ENCODE data around the gene SNX14. TPM values are rescaled to one million over a fixed set of nuclear protein-coding genes. Genes with fewer than 3 reads are reported as not detected.
"Not testable (repeated sequence)": the region's sequence is repeated elsewhere in the genome, so short reads cannot be mapped to it uniquely, and the experiment has no call there.

The SNX14 gene
- total RNA-seq, 1 donor, result 117 TPM

- Histone ChIP-seq H3K79me2 (ENCODE audit: insufficient read depth, low read length) (peaks cover 17% of the 10 kb centered on the region), H3K4me3 (ENCODE audit: insufficient read depth, low read length) (no peak overlapping the region), H3K27me3 (ENCODE audit: insufficient read depth, low read length) (no peaks in the 10 kb centered on the region), H3K4me1 (ENCODE audit: insufficient read depth, low read length) (peaks cover 4% of the 10 kb centered on the region), H3K36me3 (ENCODE audit: insufficient read depth, low read length) (peaks cover 21% of the 10 kb centered on the region), H3K27ac (ENCODE audit: low read depth, low read length) (peak overlapping the region; percentile 33), H4K20me1 (ENCODE audit: insufficient read depth, low read length) (no peaks in the 10 kb centered on the region), H3K4me2 (ENCODE audit: insufficient read depth, low read length) (peak overlapping the region; percentile 48), H3K9me3 (ENCODE audit: low read depth, low read length) (no peaks in the 10 kb centered on the region), H2AFZ (ENCODE audit: low read length) (no peak overlapping the region)
- no peak for DNase-seq (ENCODE audit: insufficient read length, low spot score, missing footprints)
- TF ChIP-seq CTCF (IDR thresholded peaks at IDR 0.05; ENCODE audit: extremely low read depth, low read depth, low read length), result no peak
These were observed 27.9 kb downstream of the SNX14 start for GRCh38 chr6:85565736-85566135.

DNA sequence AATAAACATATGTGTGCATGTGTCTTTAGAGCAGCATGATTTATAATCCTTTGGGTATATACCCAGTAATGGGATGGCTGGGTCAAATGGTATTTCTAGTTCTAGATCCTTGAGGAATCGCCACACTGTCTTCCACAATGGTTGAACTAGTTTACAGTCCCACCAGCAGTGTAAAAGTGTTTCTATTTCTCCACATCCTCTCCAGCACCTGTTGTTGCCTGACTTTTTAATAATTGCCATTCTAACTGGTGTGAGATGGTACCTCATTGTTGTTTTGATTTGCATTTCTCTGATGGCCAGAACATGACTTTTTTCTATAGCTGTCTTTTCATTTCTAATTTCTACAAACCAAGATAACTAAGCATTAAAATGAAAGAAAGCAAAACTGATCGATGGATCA is 29.4 kb downstream of the SNX14 start:
- not testable (repeated sequence) for H3K9me3 ChIP-seq (ENCODE audit: low read depth, low read length); DNase-seq (ENCODE audit: insufficient read length, low spot score, missing footprints); H3K27ac ChIP-seq (ENCODE audit: low read depth, low read length); H4K20me1 ChIP-seq (ENCODE audit: insufficient read depth, low read length); H3K4me3 ChIP-seq (ENCODE audit: insufficient read depth, low read length); H2AFZ ChIP-seq (ENCODE audit: low read length); H3K27me3 ChIP-seq (ENCODE audit: insufficient read depth, low read length); H3K4me1 ChIP-seq (ENCODE audit: insufficient read depth, low read length); H3K4me2 ChIP-seq (ENCODE audit: insufficient read depth, low read length)
- peaks cover 14% of the 10 kb centered on the region for H3K79me2 ChIP-seq (ENCODE audit: insufficient read depth, low read length)
- H3K36me3 ChIP-seq (ENCODE audit: insufficient read depth, low read length), result peaks cover 28% of the 10 kb centered on the region

DNA sequence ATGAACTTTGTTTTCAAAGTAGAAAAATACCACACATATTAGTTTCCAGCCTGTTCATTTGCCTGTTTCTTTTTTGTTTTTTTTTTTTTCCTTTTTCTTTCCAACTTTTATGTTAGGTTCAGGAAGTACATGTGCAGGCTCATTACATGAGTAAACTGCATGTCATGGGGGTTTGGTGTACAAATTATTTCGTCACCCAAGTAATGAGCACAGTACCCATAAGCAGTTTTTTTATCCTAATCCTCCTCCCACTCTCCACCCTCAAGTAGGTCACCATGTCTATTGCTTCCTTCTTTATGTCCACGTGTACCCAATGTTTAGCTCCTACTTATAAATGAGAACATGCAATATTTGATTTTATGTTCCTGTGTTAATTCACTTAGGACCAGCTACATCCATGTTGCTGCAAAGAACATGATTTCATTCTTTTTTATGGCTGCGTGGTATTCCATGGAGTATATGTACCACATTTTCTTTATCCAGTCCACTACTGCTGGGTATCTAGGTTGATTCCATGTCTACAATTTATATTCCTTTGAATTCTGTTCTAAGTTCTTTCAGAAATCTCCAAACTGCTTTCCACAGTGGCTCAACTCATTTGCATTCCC is 31.8 kb downstream of the SNX14 start:
- no peak for DNase-seq (ENCODE audit: insufficient read length, low spot score, missing footprints)
- Histone ChIP-seq H3K79me2 (ENCODE audit: insufficient read depth, low read length) (no peaks in the 10 kb centered on the region), H3K4me1 (ENCODE audit: insufficient read depth, low read length) (no peaks in the 10 kb centered on the region), H3K36me3 (ENCODE audit: insufficient read depth, low read length) (peaks cover 17% of the 10 kb centered on the region), H3K4me2 (ENCODE audit: insufficient read depth, low read length) (no peak overlapping the region), H3K9me3 (ENCODE audit: low read depth, low read length) (no peaks in the 10 kb centered on the region), H3K27me3 (ENCODE audit: insufficient read depth, low read length) (no peaks in the 10 kb centered on the region), H3K27ac (ENCODE audit: low read depth, low read length) (no peak overlapping the region), H4K20me1 (ENCODE audit: insufficient read depth, low read length) (no peaks in the 10 kb centered on the region), H3K4me3 (ENCODE audit: insufficient read depth, low read length) (no peak overlapping the region), H2AFZ (ENCODE audit: low read length) (no peak overlapping the region)
- TF ChIP-seq CTCF (IDR thresholded peaks at IDR 0.05; ENCODE audit: extremely low read depth, low read depth, low read length), result no peak

- H3K36me3 ChIP-seq (ENCODE audit: insufficient read depth, low read length), result peaks cover 23% of the 10 kb centered on the region
- H3K9me3 ChIP-seq (ENCODE audit: low read depth, low read length), result no peaks in the 10 kb centered on the region
- H3K27ac ChIP-seq (ENCODE audit: low read depth, low read length), result no peak overlapping the region
- no peaks in the 10 kb centered on the region for H3K4me1 ChIP-seq (ENCODE audit: insufficient read depth, low read length)
- no peak overlapping the region for H3K4me2 ChIP-seq (ENCODE audit: insufficient read depth, low read length)
- H2AFZ ChIP-seq (ENCODE audit: low read length), result no peak overlapping the region
- no peaks in the 10 kb centered on the region for H3K27me3 ChIP-seq (ENCODE audit: insufficient read depth, low read length)
- DNase-seq (ENCODE audit: insufficient read length, low spot score, missing footprints), result no peak
- no peaks in the 10 kb centered on the region for H3K79me2 ChIP-seq (ENCODE audit: insufficient read depth, low read length)
- H4K20me1 ChIP-seq (ENCODE audit: insufficient read depth, low read length), result no peaks in the 10 kb centered on the region
- no peak overlapping the region for H3K4me3 ChIP-seq (ENCODE audit: insufficient read depth, low read length)
- TF ChIP-seq CTCF (IDR thresholded peaks at IDR 0.05; ENCODE audit: extremely low read depth, low read depth, low read length), result no peak
These were observed 36.5 kb downstream of the SNX14 start for GRCh38 chr6:85556992-85557668.
